K562 (cell line): Measurements from ENCODE around the gene MEGF11. TPM values are rescaled to one million over a fixed set of nuclear protein-coding genes. Genes with fewer than 3 reads are reported as not detected.

Experiments used
- ESRRB ChIP-seq: fragments of 250-450 bp; sonication (Bioruptor Pico); IDR thresholded peaks from 2 replicates; pipeline ENCODE4 v1.5.0; 2020; ENCODE audit warnings: mild to moderate bottlenecking, moderate library complexity, borderline replicate concordance
- HMG20B ChIP-seq: fragments of 250-450 bp; sonication (Bioruptor Pico); IDR thresholded peaks from 2 replicates; pipeline ENCODE4 v1.5.0; 2021; ENCODE audit warnings: mild to moderate bottlenecking
- KDM5B ChIP-seq: fragments of 200-600 bp; sonication (generic); IDR thresholded peaks from 2 replicates; pipeline ENCODE4 v1.6.1; 2012; ENCODE audit warnings: low read depth, mild to moderate bottlenecking, moderate library complexity, low read length, control low read depth, inconsistent platforms; ENCODE audit not compliant: insufficient replicate concordance
- KLF1 ChIP-seq: fragments of 450-650 bp; IDR thresholded peaks from 2 replicates; pipeline ENCODE4 v1.6.1; 2016; ENCODE audit warnings: missing genetic modification characterization, missing compliant biosample characterization
- MYC ChIP-seq, 2 experiments: fragments of 250-450 bp in 1 of 2; sonication (Bioruptor Pico) in 1 of 2; IDR thresholded peaks; 2 replicates each; pipeline versions ENCODE4 v1.5.1 to v1.6.1; 2012 to 2021; ENCODE audit warnings: low read depth in 2 of 2, borderline replicate concordance in 1 of 2, improper control_type of control experiment in 1 of 2, low read length in 1 of 2, mild to moderate bottlenecking in 1 of 2, moderate library complexity in 1 of 2
- MYNN ChIP-seq, 2 experiments: sonication (generic); formaldehyde crosslinking in 1 of 2; IDR thresholded peaks; 2 replicates each; pipeline versions ENCODE4 v1.5.0 to v1.6.1; 2016 to 2020; ENCODE audit warnings: antibody characterized with exemption in 1 of 2, missing genetic modification reagents in 1 of 2
- PHF21A ChIP-seq: fragments of 450-650 bp; IDR thresholded peaks from 2 replicates; pipeline ENCODE4 v1.6.1; 2017; ENCODE audit warnings: low read depth, borderline replicate concordance
- POU5F1 ChIP-seq: fragments of 150-350 bp; IDR thresholded peaks from 2 replicates; pipeline ENCODE4 v1.6.1; 2014; ENCODE audit warnings: borderline replicate concordance, low read length, low read depth, mild to moderate bottlenecking; ENCODE audit not compliant: partially characterized antibody
- RCOR1 ChIP-seq, 2 experiments: IDR thresholded peaks; 2 replicates each; pipeline ENCODE4 v1.6.1; 2012; ENCODE audit warnings: low read depth in 2 of 2, low read length in 2 of 2, borderline replicate concordance in 1 of 2, improper control_type of control experiment in 1 of 2
- TAF15 ChIP-seq: fragments of 200-400 bp; formaldehyde crosslinking; IDR thresholded peaks from 2 replicates; pipeline ENCODE4 v1.6.1; 2017; ENCODE audit warnings: mild to moderate bottlenecking, low read depth, low read length, moderate library complexity
- TCF15 ChIP-seq: fragments of 250-450 bp; sonication (Bioruptor Pico); IDR thresholded peaks from 2 replicates; pipeline ENCODE4 v1.8.0; 2022; ENCODE audit warnings: moderate library complexity, mild to moderate bottlenecking, inconsistent platforms
- ZBTB11 ChIP-seq, 3 experiments: fragments of 200-800 bp in 1 of 3; fragments of 250-450 bp in 1 of 3; fragments of 450-650 bp in 1 of 3; sonication (Bioruptor Pico) in 1 of 3; sonication (Bioruptor generic) in 1 of 3; formaldehyde crosslinking in 1 of 3; IDR thresholded peaks; 2 replicates each; pipeline versions ENCODE4 v1.6.1 to v1.8.0; 2016 to 2022; ENCODE audit warnings: mild to moderate bottlenecking in 2 of 3, missing genetic modification characterization in 2 of 3, missing compliant biosample characterization in 1 of 3, moderate library complexity in 1 of 3
- ZBTB26 ChIP-seq: fragments of 450-650 bp; formaldehyde crosslinking; IDR thresholded peaks from 2 replicates; pipeline ENCODE4 v1.4.0; 2022; ENCODE audit warnings: missing genetic modification characterization
- ZNF695 ChIP-seq: fragments of 450-650 bp; formaldehyde crosslinking; IDR thresholded peaks from 2 replicates; pipeline ENCODE4 v1.4.0; 2020; ENCODE audit warnings: mild to moderate bottlenecking, moderate library complexity
- ZNF780A ChIP-seq: fragments of 250-450 bp; sonication (Bioruptor Pico); IDR thresholded peaks from 2 replicates; pipeline ENCODE4 v1.5.0; 2021; ENCODE audit warnings: mild to moderate bottlenecking
- polyA plus RNA-seq, 8 experiments: library from polyadenylated mRNA; depleted of rRNA in 4 of 8; stranded (reverse) in 5 of 8; unstranded in 3 of 8; fragments of >200 nt; fragmentation: Nextera tagmentation in 2 of 8; fragmentation: Illumina TruSeq in 1 of 8; extraction: Ambion mirVana in 2 of 8; extraction: Trizol in 1 of 8; gene quantifications; 2 replicates each; pipeline versions ENCODE4 v1.2.1 to v1.2.3, GENCODE V29; 2011 to 2014; ENCODE audit warnings: inconsistent platforms in 1 of 8, missing spikeins in 1 of 8
- total RNA-seq, 7 experiments: library from RNA; depleted of rRNA in 6 of 7; stranded (reverse); fragments of >200 nt in 6 of 7; fragmentation: Illumina TruSeq in 2 of 7; extraction: Trizol in 2 of 7; gene quantifications; 2 replicates each; pipeline versions ENCODE4 v1.2.1 to v1.2.3, GENCODE V29; 2011 to 2021; ENCODE audit warnings: low replicate concordance in 1 of 7
- TF ChIP-seq, protein P1 (sequence below): fragments of 450-650 bp; formaldehyde crosslinking; IDR thresholded peaks from 2 replicates; pipeline ENCODE4 v1.4.0; 2020; ENCODE audit warnings: mild to moderate bottlenecking, moderate library complexity

Gene MEGF11
- total and polyA plus RNA-seq, 9 of the 15 experiments (the other 6 are each of a cell fraction or from before 2014, with no cell fraction given), result 0.06 to 0.23 (median 0.20) TPM; not detected in 6

DNA sequence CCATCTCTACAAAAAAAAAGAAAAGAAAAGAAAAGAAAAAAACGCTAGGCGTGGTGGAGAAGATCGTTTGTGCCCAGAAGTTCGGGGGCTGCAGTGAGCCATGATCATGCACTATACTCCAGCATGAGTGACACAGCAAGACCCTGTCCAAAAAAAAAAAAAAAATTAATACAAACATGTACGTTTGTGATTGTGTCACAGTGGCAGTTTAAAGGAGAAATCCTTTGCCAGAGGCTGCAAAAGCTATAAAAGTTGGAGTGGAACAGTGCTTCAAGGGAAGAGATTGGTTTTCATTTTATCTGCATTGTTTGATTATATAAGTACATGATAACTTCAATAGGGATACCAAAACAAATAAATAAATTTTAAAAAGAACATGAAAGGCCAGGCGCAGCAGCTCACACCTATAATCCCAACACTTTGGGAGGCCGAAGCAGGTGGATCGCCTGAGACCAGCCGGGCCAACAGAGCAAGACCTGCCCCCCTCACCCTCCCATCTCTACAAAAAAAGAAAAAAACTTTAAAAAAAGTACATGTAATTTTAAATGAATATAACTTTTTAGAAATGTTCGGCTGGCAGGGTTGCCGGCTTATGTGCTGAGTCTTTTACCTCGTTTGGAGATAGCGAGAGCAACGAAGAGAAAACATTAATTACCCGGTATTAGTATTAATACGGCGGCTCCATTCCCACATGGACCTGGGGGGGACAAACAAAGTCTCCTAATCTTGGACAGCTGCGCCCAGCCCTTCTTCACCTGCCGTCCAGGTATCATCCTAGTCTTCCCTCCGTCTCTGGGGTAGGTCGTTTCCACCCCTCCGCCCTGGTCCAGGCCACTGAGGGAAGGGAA, 39.2 kb upstream of the MEGF11 start (continued):
- TF ChIP-seq POU5F1, result no peak
- no peak for TF ChIP-seq RCOR1 (IDR thresholded peaks at IDR 0.05; ENCODE audit: borderline replicate concordance in 1 of 2, low read depth in 2 of 2, low read length in 2 of 2)
- TF ChIP-seq ESRRB (CRISPR knock-in tag), result no peak
- TF ChIP-seq ZNF695 (CRISPR knock-in tag), result no peak
- TF ChIP-seq MYNN (IDR thresholded peaks at IDR 0.05), result no peak
- no peak for TF ChIP-seq MYNN (CRISPR knock-in tag; IDR thresholded peaks at IDR 0.05)
- TF ChIP-seq KDM5B, result peak; percentile 56
- TF ChIP-seq HMG20B (CRISPR knock-in tag), result no peak
- no peak for TF ChIP-seq ZBTB26
- no peak for TF ChIP-seq KLF1 (tag)
- no peak for TF ChIP-seq MYC (IDR thresholded peaks at IDR 0.05; ENCODE audit: low read depth, low read length)
- peak; percentile 47; the same call in 1 of the 2 replicates for TF ChIP-seq MYC (CRISPR knock-in tag; IDR thresholded peaks at IDR 0.05; ENCODE audit: borderline replicate concordance, low read depth)
- TF ChIP-seq, protein P1, sequence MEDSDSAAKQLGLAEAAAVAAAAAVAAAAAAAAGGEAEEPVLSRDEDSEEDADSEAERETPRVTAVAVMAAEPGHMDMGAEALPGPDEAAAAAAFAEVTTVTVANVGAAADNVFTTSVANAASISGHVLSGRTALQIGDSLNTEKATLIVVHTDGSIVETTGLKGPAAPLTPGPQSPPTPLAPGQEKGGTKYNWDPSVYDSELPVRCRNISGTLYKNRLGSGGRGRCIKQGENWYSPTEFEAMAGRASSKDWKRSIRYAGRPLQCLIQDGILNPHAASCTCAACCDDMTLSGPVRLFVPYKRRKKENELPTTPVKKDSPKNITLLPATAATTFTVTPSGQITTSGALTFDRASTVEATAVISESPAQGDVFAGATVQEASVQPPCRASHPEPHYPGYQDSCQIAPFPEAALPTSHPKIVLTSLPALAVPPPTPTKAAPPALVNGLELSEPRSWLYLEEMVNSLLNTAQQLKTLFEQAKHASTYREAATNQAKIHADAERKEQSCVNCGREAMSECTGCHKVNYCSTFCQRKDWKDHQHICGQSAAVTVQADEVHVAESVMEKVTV (CRISPR knock-in tag), result no peak
- TF ChIP-seq TCF15, result no peak
- no peak for TF ChIP-seq PHF21A
- peak in 1 of 3 experiments; percentile 3; a peak in 1 of 6 replicates for TF ChIP-seq ZBTB11 (CRISPR knock-in tag; IDR thresholded peaks at IDR 0.05)
- TF ChIP-seq TAF15, result no peak
- no peak for TF ChIP-seq ZNF780A (CRISPR knock-in tag)
